IPS-NIHi7 (cell line): ENCODE data around the gene KAZN.

Experiments used
- DNase-seq: peaks from one replicate; pipeline ENCODE4 v3.0.0; 2012; ENCODE audit warnings: mixed read lengths; ENCODE audit errors: extremely low spot score

Gene KAZN

GRCh38 chr1:15155888-15156741 is 557.6 kb downstream of the KAZN start:
- no peak for DNase-seq

- no peak for DNase-seq
These were observed 558.4 kb downstream of the KAZN start for GRCh38 chr1:15156807-15157380.

GRCh38 chr1:15157524-15158399 is 559.3 kb downstream of the KAZN start:
- DNase-seq, result no peak

- DNase-seq, result no peak
These were observed 560.2 kb downstream of the KAZN start for GRCh38 chr1:15158506-15159165.

GRCh38 chr1:15159166-15159555 is 560.7 kb downstream of the KAZN start:
- no peak for DNase-seq

- no peak for DNase-seq
These were observed 562.1 kb downstream of the KAZN start for GRCh38 chr1:15160626-15161025.

- DNase-seq, result no peak
These were observed 568.9 kb downstream of the KAZN start for GRCh38 chr1:15167386-15167785.
